ENCODE data around the gene ZSCAN9.

DNA sequence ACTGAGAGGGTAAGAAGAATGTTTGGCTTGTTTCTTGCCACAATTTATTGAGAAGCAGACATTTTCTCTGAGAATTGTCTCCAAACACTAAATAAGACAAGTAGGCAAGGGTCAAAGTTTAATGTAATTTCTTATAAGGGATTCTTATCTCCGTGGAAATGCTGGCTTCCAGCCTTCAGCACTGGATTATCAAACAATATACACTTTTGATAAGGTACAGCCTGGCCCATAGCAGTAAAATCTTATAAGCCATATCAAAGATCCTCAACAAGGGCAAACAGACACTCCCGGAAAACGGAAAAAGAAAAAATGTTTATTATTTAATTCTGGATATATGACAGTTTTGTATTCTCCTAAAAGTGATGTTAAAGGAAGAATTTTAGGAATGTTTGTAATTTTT lies 18.5 kb upstream of the ZSCAN9 start:
- TF ChIP-seq POLR2A (IDR thresholded peaks at IDR 0.05; ENCODE audit: low read length): no peak
- TF ChIP-seq GATA1 (IDR thresholded peaks at IDR 0.05; ENCODE audit: low read depth, low read length): no peak
